ENCODE results near the gene NRTN. TPM values are rescaled to one million over a fixed set of nuclear protein-coding genes. Genes with fewer than 3 reads are reported as not detected.

The NRTN gene
- total RNA-seq, 1 experiment from 2014 or later, result 3.9 TPM

DNA sequence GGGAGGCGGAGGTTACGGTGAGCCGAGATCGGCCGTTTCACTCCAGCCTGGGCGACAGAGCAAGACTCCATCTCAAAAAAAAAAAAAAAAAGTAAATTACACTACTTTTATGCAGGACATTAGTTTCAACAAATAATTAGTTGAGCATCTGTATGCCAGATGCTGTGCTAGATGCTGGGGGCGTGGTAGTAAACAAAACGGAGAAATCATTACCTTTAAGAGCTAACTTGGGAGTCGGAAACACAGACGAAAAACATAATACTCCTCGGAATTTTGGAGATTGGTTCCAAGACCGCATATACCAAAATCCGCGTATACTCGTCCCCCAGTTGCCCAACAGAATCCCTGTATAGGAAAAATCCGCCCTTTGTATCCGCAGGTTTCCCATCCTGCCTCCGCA, 12.6 kb upstream of the NRTN start:
- ChIA-PET CTCF (no interaction called here), POLR2A (ENCODE audit: unreplicated experiment) (no interaction called here)
- H3K27me3 ChIP-seq (ENCODE audit: low read length), result no peaks in the 10 kb centered on the region
- BruUV-seq (replicated peaks), result no TSS peak
- no peaks in the 10 kb centered on the region for H3K9me2 ChIP-seq (replicated peaks; ENCODE audit: low read length)
- H3F3A ChIP-seq (ENCODE audit: low read length, unreplicated experiment), result no peaks in the 10 kb centered on the region
- ATAC-seq (no peak), DNase-seq (no peak)
- no peak overlapping the region for H3K27ac ChIP-seq (ENCODE audit: low read length)
- no peak overlapping the region for H2AFZ ChIP-seq (ENCODE audit: low read length)
- H3K9me3 ChIP-seq (ENCODE audit: low read length), result no peaks in the 10 kb centered on the region
- H3K36me3 ChIP-seq (ENCODE audit: low read depth, low read length), result peaks cover 27% of the 10 kb centered on the region
- H4K20me1 ChIP-seq (ENCODE audit: low read length), result 0 out of 2 replicates have a peak, but pooled peaks cover 4% of the 10 kb centered on the region
- intact Hi-C loops (cut with micrococcal nuclease), result loop anchor here (10.0 kb wide), 1 partner anchor 107 kb away; the partner anchor contains the start of genes HSD11B1L and MICOS13
- H3K4me2 ChIP-seq (ENCODE audit: low read length), result no peak overlapping the region
- peaks cover 15% of the 10 kb centered on the region for H3K79me2 ChIP-seq (ENCODE audit: low read length)
- TF ChIP-seq, protein P1, sequence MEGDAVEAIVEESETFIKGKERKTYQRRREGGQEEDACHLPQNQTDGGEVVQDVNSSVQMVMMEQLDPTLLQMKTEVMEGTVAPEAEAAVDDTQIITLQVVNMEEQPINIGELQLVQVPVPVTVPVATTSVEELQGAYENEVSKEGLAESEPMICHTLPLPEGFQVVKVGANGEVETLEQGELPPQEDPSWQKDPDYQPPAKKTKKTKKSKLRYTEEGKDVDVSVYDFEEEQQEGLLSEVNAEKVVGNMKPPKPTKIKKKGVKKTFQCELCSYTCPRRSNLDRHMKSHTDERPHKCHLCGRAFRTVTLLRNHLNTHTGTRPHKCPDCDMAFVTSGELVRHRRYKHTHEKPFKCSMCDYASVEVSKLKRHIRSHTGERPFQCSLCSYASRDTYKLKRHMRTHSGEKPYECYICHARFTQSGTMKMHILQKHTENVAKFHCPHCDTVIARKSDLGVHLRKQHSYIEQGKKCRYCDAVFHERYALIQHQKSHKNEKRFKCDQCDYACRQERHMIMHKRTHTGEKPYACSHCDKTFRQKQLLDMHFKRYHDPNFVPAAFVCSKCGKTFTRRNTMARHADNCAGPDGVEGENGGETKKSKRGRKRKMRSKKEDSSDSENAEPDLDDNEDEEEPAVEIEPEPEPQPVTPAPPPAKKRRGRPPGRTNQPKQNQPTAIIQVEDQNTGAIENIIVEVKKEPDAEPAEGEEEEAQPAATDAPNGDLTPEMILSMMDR (conservative IDR thresholded peaks at IDR 0.05; ENCODE audit: low read depth, low read length), result no peak
- TF ChIP-seq EZH2 (IDR thresholded peaks at IDR 0.05; ENCODE audit: low read length, unreplicated experiment) (no peak), EZH2phosphoT487 (IDR thresholded peaks at IDR 0.05; ENCODE audit: borderline replicate concordance, low read length) (no peak)
- H3K4me3 ChIP-seq (ENCODE audit: low read length), result no peak overlapping the region
- H3K4me1 ChIP-seq (ENCODE audit: insufficient read depth, low read length), result peaks cover 8% of the 10 kb centered on the region
- H3K9ac ChIP-seq (ENCODE audit: low read length), result no peak overlapping the region

DNA sequence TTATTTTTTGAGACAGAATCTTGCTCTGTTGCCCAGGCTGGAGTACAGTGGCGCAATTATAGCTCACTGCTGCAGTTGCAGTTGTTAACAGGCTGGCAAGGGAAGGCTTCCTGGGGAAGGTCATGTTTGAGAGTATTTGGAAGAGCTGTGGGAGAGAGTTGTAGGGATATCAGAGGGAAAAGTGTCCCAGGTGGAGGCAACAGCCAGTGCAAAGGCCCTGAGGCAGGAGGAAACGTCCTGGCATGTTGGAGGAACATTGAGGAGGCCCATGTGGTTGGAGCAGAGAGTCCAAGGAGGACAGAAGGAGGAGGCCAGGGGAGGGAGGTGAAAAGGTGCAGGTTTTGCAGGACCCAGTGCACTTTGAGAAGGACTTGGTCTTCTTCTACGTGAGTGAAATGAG, 11.7 kb upstream of the NRTN start:
- Histone ChIP-seq H4K20me1 (ENCODE audit: low read length) (0 out of 2 replicates have a peak, but pooled peaks cover 4% of the 10 kb centered on the region), H3F3A (ENCODE audit: low read length, unreplicated experiment) (no peaks in the 10 kb centered on the region), H3K27me3 (ENCODE audit: low read length) (no peaks in the 10 kb centered on the region), H3K36me3 (ENCODE audit: low read depth, low read length) (peaks cover 18% of the 10 kb centered on the region), H3K9me2 (replicated peaks; ENCODE audit: low read length) (no peaks in the 10 kb centered on the region), H3K4me1 (ENCODE audit: insufficient read depth, low read length) (peaks cover 8% of the 10 kb centered on the region), H3K9ac (ENCODE audit: low read length) (no peak overlapping the region), H3K4me3 (ENCODE audit: low read length) (no peak overlapping the region), H2AFZ (ENCODE audit: low read length) (no peak overlapping the region), H3K4me2 (ENCODE audit: low read length) (no peak overlapping the region), H3K9me3 (ENCODE audit: low read length) (no peaks in the 10 kb centered on the region), H3K79me2 (ENCODE audit: low read length) (peaks cover 15% of the 10 kb centered on the region), H3K27ac (ENCODE audit: low read length) (no peak overlapping the region)
- DNase-seq, result no peak
- ChIA-PET CTCF (interaction anchor here (1.5 kb wide), 1 partner anchor 20 kb away, joined by 31 read pairs; no protein-coding TSS in a partner anchor), POLR2A (ENCODE audit: unreplicated experiment) (no interaction called here)
- ATAC-seq, result no peak
- intact Hi-C loops (cut with micrococcal nuclease), result loop anchor here (10.0 kb wide), 1 partner anchor 108 kb away; the partner anchor contains the start of genes HSD11B1L and MICOS13
- no TSS peak for BruUV-seq (replicated peaks)
- TF ChIP-seq EZH2 (IDR thresholded peaks at IDR 0.05; ENCODE audit: low read length, unreplicated experiment) (no peak), EZH2phosphoT487 (IDR thresholded peaks at IDR 0.05; ENCODE audit: borderline replicate concordance, low read length) (no peak)
- TF ChIP-seq, protein P1 (conservative IDR thresholded peaks at IDR 0.05; ENCODE audit: low read depth, low read length), result no peak

DNA sequence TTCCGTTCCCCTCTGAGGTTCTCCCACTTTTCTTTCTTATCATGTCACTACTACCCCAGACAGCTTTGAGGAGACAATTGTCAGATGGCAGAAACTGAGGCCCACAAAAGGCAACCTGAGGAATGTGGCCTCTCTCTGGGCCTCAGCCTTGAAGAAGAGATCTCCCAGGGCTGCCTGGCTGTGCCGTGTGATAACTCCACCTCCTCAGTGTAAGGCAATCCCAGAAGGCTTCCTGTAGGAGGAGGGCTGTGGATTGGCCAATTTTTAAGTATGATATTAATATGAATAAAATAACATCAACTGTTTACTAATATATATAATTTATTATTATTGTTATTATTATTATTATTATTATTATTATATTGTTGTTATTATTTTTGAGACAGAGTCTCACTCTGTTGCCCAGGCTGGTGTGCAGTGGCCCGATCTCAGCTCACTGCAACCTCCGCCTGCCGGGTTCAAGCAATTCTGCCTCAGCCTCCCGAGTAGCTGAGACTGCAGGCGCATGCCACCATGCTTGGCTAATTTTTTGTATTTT, 9.4 kb upstream of the NRTN start:
- no peaks in the 10 kb centered on the region; the same call in 1 of the 2 replicates for H3K4me1 ChIP-seq (ENCODE audit: insufficient read depth, low read length)
- H4K20me1 ChIP-seq (ENCODE audit: low read length), result no peaks in the 10 kb centered on the region
- no TSS peak for BruUV-seq (replicated peaks)
- DNase-seq (no peak), ATAC-seq (no peak)
- intact Hi-C loops (cut with micrococcal nuclease), result loop anchor here (10.0 kb wide), 1 partner anchor 111 kb away; the partner anchor contains the start of genes HSD11B1L and MICOS13
- no peaks in the 10 kb centered on the region for H3K36me3 ChIP-seq (ENCODE audit: low read depth, low read length)
- H3K27ac ChIP-seq (ENCODE audit: low read length), result no peak overlapping the region
- no peaks in the 10 kb centered on the region for H3K27me3 ChIP-seq (ENCODE audit: low read length)
- POLR2A ChIA-PET (ENCODE audit: unreplicated experiment), result interaction anchor here (0.7 kb wide), 1 partner anchor 174 kb away, joined by 10 read pairs; no protein-coding TSS in a partner anchor
- H3K4me3 ChIP-seq (ENCODE audit: low read length), result no peak overlapping the region
- H3K4me2 ChIP-seq (ENCODE audit: low read length), result no peak overlapping the region
- H3K9me3 ChIP-seq (ENCODE audit: low read length), result no peaks in the 10 kb centered on the region
- CTCF ChIA-PET, result no interaction called here
- no peak overlapping the region for H2AFZ ChIP-seq (ENCODE audit: low read length)
- H3K79me2 ChIP-seq (ENCODE audit: low read length), result no peaks in the 10 kb centered on the region
- no peak for TF ChIP-seq EZH2 (IDR thresholded peaks at IDR 0.05; ENCODE audit: low read length, unreplicated experiment)
- TF ChIP-seq EZH2phosphoT487 (IDR thresholded peaks at IDR 0.05; ENCODE audit: borderline replicate concordance, low read length), result no peak
- TF ChIP-seq, protein P1 (conservative IDR thresholded peaks at IDR 0.05; ENCODE audit: low read depth, low read length), result no peak
- H3K9ac ChIP-seq (ENCODE audit: low read length), result no peak overlapping the region
- H3K9me2 ChIP-seq (replicated peaks; ENCODE audit: low read length), result no peaks in the 10 kb centered on the region
- no peaks in the 10 kb centered on the region for H3F3A ChIP-seq (ENCODE audit: low read length, unreplicated experiment)
